ENCODE results near the gene KAZN. TPM values are rescaled to one million over a fixed set of nuclear protein-coding genes. Genes with fewer than 3 reads are reported as not detected.

The KAZN gene
- total RNA-seq, 1 experiment from 2014 or later, result 2.4 TPM

GRCh38 chr1:14756589-14757285 lies 158.3 kb downstream of the KAZN start:
- Mint-ChIP-seq H3K36me3 (ENCODE audit: insufficient read depth, unreplicated experiment) (no peaks in the 10 kb centered on the region), H3K9me3 (ENCODE audit: unreplicated experiment) (no peaks in the 10 kb centered on the region), H3K4me3 (ENCODE audit: unreplicated experiment) (no peak overlapping the region), H3K27ac (ENCODE audit: unreplicated experiment) (no peak overlapping the region), H3K4me1 (ENCODE audit: low read depth, unreplicated experiment) (no peaks in the 10 kb centered on the region), H3K27me3 (ENCODE audit: insufficient read depth, unreplicated experiment) (peaks cover 10% of the 10 kb centered on the region)
- Histone ChIP-seq H3K4me1 (no peaks in the 10 kb centered on the region), H3K27me3 (replicated peaks; ENCODE audit: control insufficient read depth, insufficient read depth, low read length) (no peaks in the 10 kb centered on the region), H3K9me3 (no peaks in the 10 kb centered on the region), H3K4me3 (ENCODE audit: low read depth, low read length) (no peak overlapping the region), H3K36me3 (ENCODE audit: control insufficient read depth, insufficient read depth, low read length) (no peaks in the 10 kb centered on the region)
- BruUV-seq (replicated peaks), result no TSS peak
- ChIA-PET POLR2A (interaction anchor here (0.6 kb wide), 1 partner anchor 86 kb away, joined by 3 read pairs; no protein-coding TSS in a partner anchor), CTCF (no interaction called here)
- TF ChIP-seq CTCF (IDR thresholded peaks at IDR 0.05; ENCODE audit: insufficient read depth in 1 of 2, low read depth in 1 of 2, low read length in 1 of 2, severe bottlenecking in 1 of 2, unreplicated experiment in 1 of 2), result no peak
- intact Hi-C loops (cut with micrococcal nuclease; ENCODE audit: unreplicated experiment), result no loop called here
- DNase-seq, result no peak

DNA sequence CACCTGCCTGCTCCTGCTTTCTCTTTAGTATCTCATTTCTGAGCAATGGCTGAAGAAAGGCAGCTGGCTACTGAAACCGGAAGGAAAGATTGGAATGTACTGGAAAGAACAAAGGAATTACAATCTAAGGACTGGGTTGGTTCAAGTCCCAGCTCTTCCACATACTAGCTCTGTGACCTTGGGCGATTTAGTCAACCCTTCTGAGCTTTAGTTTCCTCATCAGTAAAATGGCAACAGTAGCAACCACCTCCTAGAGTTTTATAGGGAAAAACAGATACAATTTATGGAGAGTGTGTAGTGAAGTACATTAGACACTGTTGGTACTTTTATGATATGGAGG lies 158.8 kb downstream of the KAZN start:
- no peak overlapping the region for H3K27ac Mint-ChIP-seq (ENCODE audit: unreplicated experiment)
- no peak for DNase-seq
- no TSS peak for BruUV-seq (replicated peaks)
- ChIA-PET POLR2A (interaction anchor here (0.6 kb wide), 1 partner anchor 86 kb away, joined by 3 read pairs; no protein-coding TSS in a partner anchor), CTCF (no interaction called here)
- H3K27me3 ChIP-seq (replicated peaks; ENCODE audit: control insufficient read depth, insufficient read depth, low read length), result no peaks in the 10 kb centered on the region
- TF ChIP-seq CTCF (IDR thresholded peaks at IDR 0.05; ENCODE audit: insufficient read depth in 1 of 2, low read depth in 1 of 2, low read length in 1 of 2, severe bottlenecking in 1 of 2, unreplicated experiment in 1 of 2), result no peak
- H3K36me3 ChIP-seq (ENCODE audit: control insufficient read depth, insufficient read depth, low read length), result no peaks in the 10 kb centered on the region
- intact Hi-C loops (cut with micrococcal nuclease; ENCODE audit: unreplicated experiment), result no loop called here
- no peaks in the 10 kb centered on the region for H3K9me3 Mint-ChIP-seq (ENCODE audit: unreplicated experiment)
- H3K4me3 ChIP-seq (ENCODE audit: low read depth, low read length), result no peak overlapping the region
- H3K4me3 Mint-ChIP-seq (ENCODE audit: unreplicated experiment), result no peak overlapping the region
- H3K9me3 ChIP-seq, result no peaks in the 10 kb centered on the region
- H3K4me1 Mint-ChIP-seq (ENCODE audit: low read depth, unreplicated experiment), result no peaks in the 10 kb centered on the region
- H3K4me1 ChIP-seq, result no peaks in the 10 kb centered on the region
- peaks cover 13% of the 10 kb centered on the region for H3K27me3 Mint-ChIP-seq (ENCODE audit: insufficient read depth, unreplicated experiment)
- no peaks in the 10 kb centered on the region for H3K36me3 Mint-ChIP-seq (ENCODE audit: insufficient read depth, unreplicated experiment)

- no peak overlapping the region for H3K4me3 Mint-ChIP-seq (ENCODE audit: unreplicated experiment)
- no peaks in the 10 kb centered on the region for H3K9me3 ChIP-seq
- TF ChIP-seq CTCF (IDR thresholded peaks at IDR 0.05; ENCODE audit: insufficient read depth in 1 of 2, low read depth in 1 of 2, low read length in 1 of 2, severe bottlenecking in 1 of 2, unreplicated experiment in 1 of 2), result no peak
- no peak overlapping the region for H3K4me3 ChIP-seq (ENCODE audit: low read depth, low read length)
- BruUV-seq (replicated peaks), result no TSS peak
- no peaks in the 10 kb centered on the region for H3K36me3 Mint-ChIP-seq (ENCODE audit: insufficient read depth, unreplicated experiment)
- no peaks in the 10 kb centered on the region for H3K4me1 ChIP-seq
- peaks cover 13% of the 10 kb centered on the region for H3K27me3 Mint-ChIP-seq (ENCODE audit: insufficient read depth, unreplicated experiment)
- H3K4me1 Mint-ChIP-seq (ENCODE audit: low read depth, unreplicated experiment), result no peaks in the 10 kb centered on the region
- intact Hi-C loops (cut with micrococcal nuclease; ENCODE audit: unreplicated experiment), result no loop called here
- POLR2A ChIA-PET, result no interaction called here
- DNase-seq, result no peak
- no peaks in the 10 kb centered on the region for H3K27me3 ChIP-seq (replicated peaks; ENCODE audit: control insufficient read depth, insufficient read depth, low read length)
- H3K36me3 ChIP-seq (ENCODE audit: control insufficient read depth, insufficient read depth, low read length), result no peaks in the 10 kb centered on the region
- H3K27ac Mint-ChIP-seq (ENCODE audit: unreplicated experiment), result no peak overlapping the region
- CTCF ChIA-PET, result no interaction called here
- no peaks in the 10 kb centered on the region for H3K9me3 Mint-ChIP-seq (ENCODE audit: unreplicated experiment)
Measured at GRCh38 chr1:14759042-14759818, 160.7 kb downstream of the KAZN start.

All from Caco-2 (cell line).